HepG2 (cell line): ENCODE results near the gene NEK5. TPM values are rescaled to one million over a fixed set of nuclear protein-coding genes. Genes with fewer than 3 reads are reported as not detected.

ENCODE experiments used
- BORCS8-MEF2B ChIP-seq: sonication (generic); formaldehyde crosslinking; IDR thresholded peaks from 2 replicates; pipeline ENCODE4 v1.8.0; 2022; ENCODE audit warnings: mild to moderate bottlenecking, missing genetic modification reagents
- BRCA1 ChIP-seq: sonication (generic); formaldehyde crosslinking; IDR thresholded peaks from 2 replicates; pipeline ENCODE4 v1.4.0; 2020; ENCODE audit warnings: missing genetic modification reagents
- CEBPZ ChIP-seq: IDR thresholded peaks from 2 replicates; pipeline ENCODE4 v1.6.1; 2012; ENCODE audit warnings: low read length, improper control_type of control experiment
- CSRNP1 ChIP-seq: sonication (generic); formaldehyde crosslinking; IDR thresholded peaks from 2 replicates; pipeline ENCODE4 v1.8.1; 2023; ENCODE audit warnings: mild to moderate bottlenecking, missing genetic modification reagents
- DMAP1 ChIP-seq: IDR thresholded peaks from 2 replicates; pipeline ENCODE4 v1.6.1; 2016
- ELF1 ChIP-seq: sonication (generic); formaldehyde crosslinking; IDR thresholded peaks from 2 replicates; pipeline ENCODE4 v1.4.0; 2020; ENCODE audit warnings: missing genetic modification reagents
- FOXA3 ChIP-seq: IDR thresholded peaks from 2 replicates; pipeline ENCODE4 v1.6.1; 2016; ENCODE audit warnings: missing genetic modification reagents, missing compliant biosample characterization
- KDM6A ChIP-seq: IDR thresholded peaks from 2 replicates; pipeline ENCODE4 v1.6.1; 2016; ENCODE audit warnings: low read depth
- KLF12 ChIP-seq: sonication (generic); formaldehyde crosslinking; IDR thresholded peaks from 2 replicates; pipeline ENCODE4 v1.4.0; 2020; ENCODE audit warnings: missing genetic modification reagents, borderline replicate concordance
- KLF13 ChIP-seq: sonication (generic); formaldehyde crosslinking; IDR thresholded peaks from 2 replicates; pipeline ENCODE4 v1.4.0; 2020; ENCODE audit warnings: mild to moderate bottlenecking, missing genetic modification reagents
- MLLT10 ChIP-seq: sonication (generic); formaldehyde crosslinking; IDR thresholded peaks from 2 replicates; pipeline ENCODE4 v1.4.0; 2020; ENCODE audit warnings: missing genetic modification reagents
- POLR2G ChIP-seq: fragments of 200-400 bp; formaldehyde crosslinking; IDR thresholded peaks from 2 replicates; pipeline ENCODE4 v1.6.1; 2018; ENCODE audit warnings: mild to moderate bottlenecking, low read depth, low read length, moderate library complexity
- PRMT3 ChIP-seq: sonication (generic); formaldehyde crosslinking; IDR thresholded peaks from 2 replicates; pipeline ENCODE4 v1.8.1; 2022; ENCODE audit warnings: low read depth, mild to moderate bottlenecking, moderate library complexity, missing genetic modification reagents, borderline replicate concordance
- YY1 ChIP-seq: IDR thresholded peaks from 2 replicates; pipeline ENCODE4 v1.6.1; 2011; ENCODE audit warnings: low read length, low read depth, moderate library complexity, mild to moderate bottlenecking; ENCODE audit not compliant: insufficient read depth, insufficient replicate concordance
- ZC3H4 ChIP-seq: sonication (generic); formaldehyde crosslinking; IDR thresholded peaks from 2 replicates; pipeline ENCODE4 v1.4.0; 2020; ENCODE audit warnings: missing genetic modification reagents, borderline replicate concordance
- ZFAT ChIP-seq: sonication (generic); formaldehyde crosslinking; conservative IDR thresholded peaks from 2 replicates; pipeline ENCODE4 v1.8.1; 2023; ENCODE audit warnings: missing genetic modification reagents, inconsistent platforms
- ZNF136 ChIP-seq: sonication (generic); formaldehyde crosslinking; IDR thresholded peaks from 2 replicates; pipeline ENCODE4 v1.8.1; 2022; ENCODE audit warnings: low read depth, mild to moderate bottlenecking, moderate library complexity, missing genetic modification reagents
- ZNF33A ChIP-seq: sonication (generic); formaldehyde crosslinking; IDR thresholded peaks from 2 replicates; pipeline ENCODE4 v1.5.1; 2020; ENCODE audit warnings: missing genetic modification reagents, mild to moderate bottlenecking, moderate library complexity, borderline replicate concordance
- ZNF549 ChIP-seq: sonication (generic); formaldehyde crosslinking; IDR thresholded peaks from 2 replicates; pipeline ENCODE4 v1.5.0; 2020; ENCODE audit warnings: missing genetic modification reagents
- polyA plus RNA-seq, 8 experiments: library from polyadenylated mRNA; depleted of rRNA in 3 of 8; stranded (reverse) in 7 of 8; unstranded in 1 of 8; fragments of >200 nt; fragmentation: Illumina TruSeq in 4 of 8; extraction: Trizol in 4 of 8; gene quantifications; 2 replicates each; pipeline versions ENCODE4 v1.2.1 to v1.2.3, GENCODE V29; 2011 to 2016; ENCODE audit warnings: low read depth in 4 of 8, missing spikeins in 1 of 8, mixed read lengths in 1 of 8; ENCODE audit not compliant: insufficient read depth in 1 of 8
- total RNA-seq, 5 experiments: library from RNA; depleted of rRNA; stranded (reverse); fragments of >200 nt; fragmentation: Illumina TruSeq; extraction: Trizol; gene quantifications; 2 replicates each; pipeline ENCODE4 v1.2.3, GENCODE V29; 2016; ENCODE audit warnings: low read depth in 1 of 5
- TF ChIP-seq, protein P1 (sequence below): sonication (generic); formaldehyde crosslinking; IDR thresholded peaks from 2 replicates; pipeline ENCODE4 v1.4.0; 2020; ENCODE audit warnings: missing genetic modification reagents; ENCODE audit errors: not compliant biosample characterization
- TF ChIP-seq, protein P2 (sequence below): IDR thresholded peaks from 2 replicates; pipeline ENCODE4 v1.6.1; 2016; ENCODE audit warnings: low read depth, borderline replicate concordance
- TF ChIP-seq, protein P3 (sequence below): sonication (generic); formaldehyde crosslinking; conservative IDR thresholded peaks from 2 replicates; pipeline ENCODE4 v1.5.0; 2020; ENCODE audit warnings: missing genetic modification reagents

The NEK5 gene
- total and polyA plus RNA-seq, 2 of the 13 experiments (the other 11 are each of a cell fraction or from before 2014, with no cell fraction given), result 0.12 to 0.22 TPM

DNA sequence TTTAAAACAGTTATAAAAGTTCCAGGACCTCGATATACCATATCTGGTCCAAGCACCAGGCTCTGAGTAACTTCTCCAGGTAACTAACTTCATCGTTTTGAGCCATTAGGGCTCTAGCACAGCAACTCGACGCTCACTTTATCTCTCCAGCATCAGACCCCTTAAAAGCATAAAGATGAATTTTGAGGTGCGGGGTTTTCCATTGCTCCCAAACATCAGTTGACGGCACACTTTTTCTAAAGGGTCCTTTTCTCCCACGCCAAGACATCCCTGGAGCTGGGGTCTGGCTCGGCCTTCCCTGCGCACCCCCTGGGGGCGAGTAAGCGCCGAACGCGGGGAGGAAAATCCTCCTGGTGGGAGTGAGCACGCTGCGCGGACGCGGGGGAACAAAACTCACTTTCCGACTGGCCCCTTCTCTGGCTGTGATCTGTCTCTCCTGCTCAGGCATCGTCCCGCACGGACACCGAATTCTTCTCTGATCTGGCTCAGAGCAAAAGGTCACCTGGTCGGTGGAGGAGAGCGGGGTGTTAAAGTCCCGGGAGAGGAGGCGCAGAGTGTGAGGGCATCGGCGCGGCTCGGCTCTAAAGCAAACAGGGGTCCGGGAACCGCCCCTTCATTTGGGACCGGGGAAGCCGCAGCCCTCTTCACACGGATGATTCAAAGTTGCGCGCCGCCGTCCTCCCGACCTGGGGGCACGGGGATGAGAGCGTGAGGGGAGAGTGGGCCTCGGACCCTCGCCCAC, 117.8 kb downstream of the NEK5 start, which contains the start of gene ATP7B (continued):
- TF ChIP-seq CSRNP1, result 0 out of 2 replicates have a peak, but pooled peaks have one; percentile 12
- TF ChIP-seq DMAP1, result peak; percentile 1; the same call in 1 of the 2 replicates
- no peak for TF ChIP-seq ZFAT (CRISPR knock-in tag)
- TF ChIP-seq CEBPZ, result no peak
- TF ChIP-seq KLF13 (CRISPR knock-in tag), result peak; percentile 22; the same call in 1 of the 2 replicates
- no peak for TF ChIP-seq PRMT3 (CRISPR knock-in tag)
- TF ChIP-seq, protein P1, sequence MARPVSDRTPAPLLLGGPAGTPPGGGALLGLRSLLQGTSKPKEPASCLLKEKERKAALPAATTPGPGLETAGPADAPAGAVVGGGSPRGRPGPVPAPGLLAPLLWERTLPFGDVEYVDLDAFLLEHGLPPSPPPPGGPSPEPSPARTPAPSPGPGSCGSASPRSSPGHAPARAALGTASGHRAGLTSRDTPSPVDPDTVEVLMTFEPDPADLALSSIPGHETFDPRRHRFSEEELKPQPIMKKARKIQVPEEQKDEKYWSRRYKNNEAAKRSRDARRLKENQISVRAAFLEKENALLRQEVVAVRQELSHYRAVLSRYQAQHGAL (CRISPR knock-in tag), result no peak
- TF ChIP-seq ZNF136 (CRISPR knock-in tag), result 0 out of 2 replicates have a peak, but pooled peaks have one; percentile 22
- no peak for TF ChIP-seq ZNF33A (CRISPR knock-in tag)
- TF ChIP-seq ELF1 (CRISPR knock-in tag), result no peak
- TF ChIP-seq KLF12 (CRISPR knock-in tag), result 0 out of 2 replicates have a peak, but pooled peaks have one; percentile 31
- TF ChIP-seq ZNF549, result 0 out of 2 replicates have a peak, but pooled peaks have one; percentile 11
- no peak for TF ChIP-seq BORCS8-MEF2B (CRISPR knock-in tag)
- TF ChIP-seq YY1, result no peak
- 0 out of 2 replicates have a peak, but pooled peaks have one; percentile 48 for TF ChIP-seq MLLT10 (CRISPR knock-in tag)
- TF ChIP-seq FOXA3, result no peak
- 0 out of 2 replicates have a peak, but pooled peaks have one; percentile 36 for TF ChIP-seq POLR2G
- TF ChIP-seq, protein P2, sequence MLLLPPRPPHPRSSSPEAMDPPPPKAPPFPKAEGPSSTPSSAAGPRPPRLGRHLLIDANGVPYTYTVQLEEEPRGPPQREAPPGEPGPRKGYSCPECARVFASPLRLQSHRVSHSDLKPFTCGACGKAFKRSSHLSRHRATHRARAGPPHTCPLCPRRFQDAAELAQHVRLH, result no peak
- TF ChIP-seq KDM6A (CRISPR knock-in tag), result no peak
- TF ChIP-seq ZC3H4 (CRISPR knock-in tag), result no peak
- TF ChIP-seq BRCA1 (CRISPR knock-in tag), result 0 out of 2 replicates have a peak, but pooled peaks have one; percentile 61
- TF ChIP-seq, protein P3, sequence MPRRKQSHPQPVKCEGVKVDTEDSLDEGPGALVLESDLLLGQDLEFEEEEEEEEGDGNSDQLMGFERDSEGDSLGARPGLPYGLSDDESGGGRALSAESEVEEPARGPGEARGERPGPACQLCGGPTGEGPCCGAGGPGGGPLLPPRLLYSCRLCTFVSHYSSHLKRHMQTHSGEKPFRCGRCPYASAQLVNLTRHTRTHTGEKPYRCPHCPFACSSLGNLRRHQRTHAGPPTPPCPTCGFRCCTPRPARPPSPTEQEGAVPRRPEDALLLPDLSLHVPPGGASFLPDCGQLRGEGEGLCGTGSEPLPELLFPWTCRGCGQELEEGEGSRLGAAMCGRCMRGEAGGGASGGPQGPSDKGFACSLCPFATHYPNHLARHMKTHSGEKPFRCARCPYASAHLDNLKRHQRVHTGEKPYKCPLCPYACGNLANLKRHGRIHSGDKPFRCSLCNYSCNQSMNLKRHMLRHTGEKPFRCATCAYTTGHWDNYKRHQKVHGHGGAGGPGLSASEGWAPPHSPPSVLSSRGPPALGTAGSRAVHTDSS (CRISPR knock-in tag), result no peak
